ENCODE measurements around the gene PCDH9.

DNA sequence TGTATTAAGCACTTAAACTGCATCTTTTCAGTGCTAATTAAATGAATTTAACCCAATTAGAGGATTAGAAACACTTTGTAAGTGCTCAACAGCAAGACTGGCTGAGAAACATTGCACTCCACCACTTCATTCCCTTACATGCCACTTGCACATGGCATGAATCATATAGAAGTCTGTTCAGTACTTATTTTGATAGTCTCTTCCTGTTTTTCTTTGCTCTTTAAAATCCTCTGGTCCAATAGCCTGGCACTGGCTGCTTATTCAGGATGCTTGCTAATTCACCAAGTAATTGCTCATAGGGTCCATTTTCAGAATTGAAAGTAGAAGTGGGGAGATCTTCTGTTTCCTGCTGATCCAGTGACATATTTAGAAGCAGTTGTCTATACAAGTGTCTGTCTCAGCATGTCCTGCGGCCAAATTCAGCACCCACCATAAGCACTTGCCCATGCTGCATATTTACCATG, 900.1 kb downstream of the PCDH9 start:
- TF ChIP-seq EZH2 (IDR thresholded peaks at IDR 0.05; ENCODE audit: low read depth, unreplicated experiment): no peak
- TF ChIP-seq CTCF (conservative IDR thresholded peaks at IDR 0.05; ENCODE audit: low read depth in 2 of 2): no peak
- no peak for TF ChIP-seq EZH2phosphoT487 (IDR thresholded peaks at IDR 0.05; ENCODE audit: unreplicated experiment)
- no peak for TF ChIP-seq ETS1 (IDR thresholded peaks at IDR 0.05)
- TF ChIP-seq, protein P1, sequence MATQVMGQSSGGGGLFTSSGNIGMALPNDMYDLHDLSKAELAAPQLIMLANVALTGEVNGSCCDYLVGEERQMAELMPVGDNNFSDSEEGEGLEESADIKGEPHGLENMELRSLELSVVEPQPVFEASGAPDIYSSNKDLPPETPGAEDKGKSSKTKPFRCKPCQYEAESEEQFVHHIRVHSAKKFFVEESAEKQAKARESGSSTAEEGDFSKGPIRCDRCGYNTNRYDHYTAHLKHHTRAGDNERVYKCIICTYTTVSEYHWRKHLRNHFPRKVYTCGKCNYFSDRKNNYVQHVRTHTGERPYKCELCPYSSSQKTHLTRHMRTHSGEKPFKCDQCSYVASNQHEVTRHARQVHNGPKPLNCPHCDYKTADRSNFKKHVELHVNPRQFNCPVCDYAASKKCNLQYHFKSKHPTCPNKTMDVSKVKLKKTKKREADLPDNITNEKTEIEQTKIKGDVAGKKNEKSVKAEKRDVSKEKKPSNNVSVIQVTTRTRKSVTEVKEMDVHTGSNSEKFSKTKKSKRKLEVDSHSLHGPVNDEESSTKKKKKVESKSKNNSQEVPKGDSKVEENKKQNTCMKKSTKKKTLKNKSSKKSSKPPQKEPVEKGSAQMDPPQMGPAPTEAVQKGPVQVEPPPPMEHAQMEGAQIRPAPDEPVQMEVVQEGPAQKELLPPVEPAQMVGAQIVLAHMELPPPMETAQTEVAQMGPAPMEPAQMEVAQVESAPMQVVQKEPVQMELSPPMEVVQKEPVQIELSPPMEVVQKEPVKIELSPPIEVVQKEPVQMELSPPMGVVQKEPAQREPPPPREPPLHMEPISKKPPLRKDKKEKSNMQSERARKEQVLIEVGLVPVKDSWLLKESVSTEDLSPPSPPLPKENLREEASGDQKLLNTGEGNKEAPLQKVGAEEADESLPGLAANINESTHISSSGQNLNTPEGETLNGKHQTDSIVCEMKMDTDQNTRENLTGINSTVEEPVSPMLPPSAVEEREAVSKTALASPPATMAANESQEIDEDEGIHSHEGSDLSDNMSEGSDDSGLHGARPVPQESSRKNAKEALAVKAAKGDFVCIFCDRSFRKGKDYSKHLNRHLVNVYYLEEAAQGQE (IDR thresholded peaks at IDR 0.05; ENCODE audit: unreplicated experiment): no peak
- TF ChIP-seq JUNB (IDR thresholded peaks at IDR 0.05; ENCODE audit: unreplicated experiment): no peak
- TF ChIP-seq CREB1 (CRISPR knock-in tag; IDR thresholded peaks at IDR 0.05; ENCODE audit: low read depth): no peak
- TF ChIP-seq POLR2AphosphoS5 (IDR thresholded peaks at IDR 0.05; ENCODE audit: low read depth): no peak
- no peak for TF ChIP-seq ZNF114 (CRISPR knock-in tag; IDR thresholded peaks at IDR 0.05)
- TF ChIP-seq NANOG (IDR thresholded peaks at IDR 0.05; ENCODE audit: borderline replicate concordance): no peak
- TF ChIP-seq STAT1 (IDR thresholded peaks at IDR 0.05; ENCODE audit: unreplicated experiment): no peak
- TF ChIP-seq ZNF331 (CRISPR knock-in tag; IDR thresholded peaks at IDR 0.05; ENCODE audit: low read depth): no peak
- TF ChIP-seq, protein P2, sequence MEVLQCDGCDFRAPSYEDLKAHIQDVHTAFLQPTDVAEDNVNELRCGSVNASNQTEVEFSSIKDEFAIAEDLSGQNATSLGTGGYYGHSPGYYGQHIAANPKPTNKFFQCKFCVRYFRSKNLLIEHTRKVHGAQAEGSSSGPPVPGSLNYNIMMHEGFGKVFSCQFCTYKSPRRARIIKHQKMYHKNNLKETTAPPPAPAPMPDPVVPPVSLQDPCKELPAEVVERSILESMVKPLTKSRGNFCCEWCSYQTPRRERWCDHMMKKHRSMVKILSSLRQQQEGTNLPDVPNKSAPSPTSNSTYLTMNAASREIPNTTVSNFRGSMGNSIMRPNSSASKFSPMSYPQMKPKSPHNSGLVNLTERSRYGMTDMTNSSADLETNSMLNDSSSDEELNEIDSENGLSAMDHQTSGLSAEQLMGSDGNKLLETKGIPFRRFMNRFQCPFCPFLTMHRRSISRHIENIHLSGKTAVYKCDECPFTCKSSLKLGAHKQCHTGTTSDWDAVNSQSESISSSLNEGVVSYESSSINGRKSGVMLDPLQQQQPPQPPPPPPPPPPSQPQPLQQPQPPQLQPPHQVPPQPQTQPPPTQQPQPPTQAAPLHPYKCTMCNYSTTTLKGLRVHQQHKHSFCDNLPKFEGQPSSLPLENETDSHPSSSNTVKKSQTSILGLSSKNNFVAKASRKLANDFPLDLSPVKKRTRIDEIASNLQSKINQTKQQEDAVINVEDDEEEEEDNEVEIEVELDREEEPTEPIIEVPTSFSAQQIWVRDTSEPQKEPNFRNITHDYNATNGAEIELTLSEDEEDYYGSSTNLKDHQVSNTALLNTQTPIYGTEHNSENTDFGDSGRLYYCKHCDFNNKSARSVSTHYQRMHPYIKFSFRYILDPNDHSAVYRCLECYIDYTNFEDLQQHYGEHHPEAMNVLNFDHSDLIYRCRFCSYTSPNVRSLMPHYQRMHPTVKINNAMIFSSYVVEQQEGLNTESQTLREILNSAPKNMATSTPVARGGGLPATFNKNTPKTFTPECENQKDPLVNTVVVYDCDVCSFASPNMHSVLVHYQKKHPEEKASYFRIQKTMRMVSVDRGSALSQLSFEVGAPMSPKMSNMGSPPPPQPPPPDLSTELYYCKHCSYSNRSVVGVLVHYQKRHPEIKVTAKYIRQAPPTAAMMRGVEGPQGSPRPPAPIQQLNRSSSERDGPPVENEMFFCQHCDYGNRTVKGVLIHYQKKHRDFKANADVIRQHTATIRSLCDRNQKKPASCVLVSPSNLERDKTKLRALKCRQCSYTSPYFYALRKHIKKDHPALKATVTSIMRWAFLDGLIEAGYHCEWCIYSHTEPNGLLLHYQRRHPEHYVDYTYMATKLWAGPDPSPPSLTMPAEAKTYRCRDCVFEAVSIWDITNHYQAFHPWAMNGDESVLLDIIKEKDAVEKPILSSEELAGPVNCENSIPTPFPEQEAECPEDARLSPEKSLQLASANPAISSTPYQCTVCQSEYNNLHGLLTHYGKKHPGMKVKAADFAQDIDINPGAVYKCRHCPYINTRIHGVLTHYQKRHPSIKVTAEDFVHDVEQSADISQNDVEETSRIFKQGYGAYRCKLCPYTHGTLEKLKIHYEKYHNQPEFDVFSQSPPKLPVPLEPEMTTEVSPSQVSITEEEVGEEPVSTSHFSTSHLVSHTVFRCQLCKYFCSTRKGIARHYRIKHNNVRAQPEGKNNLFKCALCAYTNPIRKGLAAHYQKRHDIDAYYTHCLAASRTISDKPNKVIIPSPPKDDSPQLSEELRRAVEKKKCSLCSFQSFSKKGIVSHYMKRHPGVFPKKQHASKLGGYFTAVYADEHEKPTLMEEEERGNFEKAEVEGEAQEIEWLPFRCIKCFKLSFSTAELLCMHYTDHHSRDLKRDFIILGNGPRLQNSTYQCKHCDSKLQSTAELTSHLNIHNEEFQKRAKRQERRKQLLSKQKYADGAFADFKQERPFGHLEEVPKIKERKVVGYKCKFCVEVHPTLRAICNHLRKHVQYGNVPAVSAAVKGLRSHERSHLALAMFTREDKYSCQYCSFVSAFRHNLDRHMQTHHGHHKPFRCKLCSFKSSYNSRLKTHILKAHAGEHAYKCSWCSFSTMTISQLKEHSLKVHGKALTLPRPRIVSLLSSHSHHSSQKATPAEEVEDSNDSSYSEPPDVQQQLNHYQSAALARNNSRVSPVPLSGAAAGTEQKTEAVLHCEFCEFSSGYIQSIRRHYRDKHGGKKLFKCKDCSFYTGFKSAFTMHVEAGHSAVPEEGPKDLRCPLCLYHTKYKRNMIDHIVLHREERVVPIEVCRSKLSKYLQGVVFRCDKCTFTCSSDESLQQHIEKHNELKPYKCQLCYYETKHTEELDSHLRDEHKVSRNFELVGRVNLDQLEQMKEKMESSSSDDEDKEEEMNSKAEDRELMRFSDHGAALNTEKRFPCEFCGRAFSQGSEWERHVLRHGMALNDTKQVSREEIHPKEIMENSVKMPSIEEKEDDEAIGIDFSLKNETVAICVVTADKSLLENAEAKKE (CRISPR knock-in tag; IDR thresholded peaks at IDR 0.05): no peak

Measured in GM23338 (cell line).